ENCODE results near the gene LHX6.
A peak's percentile ranks its signal among the peaks of the same experiment; 100 is the strongest.

The LHX6 gene

GRCh38 chr9:122180633-122181032 is 48.1 kb downstream of the LHX6 start:
- TF ChIP-seq CTCF (conservative IDR thresholded peaks at IDR 0.05; ENCODE audit: low read depth, low read length): no peak
- peak; percentile 81 for DNase-seq (ENCODE audit: low read depth)
- no peak overlapping the region for H3K4me3 ChIP-seq (ENCODE audit: low read length)

GRCh38 chr9:122179690-122180074 is 49.1 kb downstream of the LHX6 start:
- DNase-seq (ENCODE audit: low read depth): no peak
- no peak for TF ChIP-seq CTCF (conservative IDR thresholded peaks at IDR 0.05; ENCODE audit: low read depth, low read length)
- no peak overlapping the region for H3K4me3 ChIP-seq (ENCODE audit: low read length)

- DNase-seq (ENCODE audit: low read depth): no peak
- no peak for TF ChIP-seq CTCF (conservative IDR thresholded peaks at IDR 0.05; ENCODE audit: low read depth, low read length)
- no peak overlapping the region for H3K4me3 ChIP-seq (ENCODE audit: low read length)
Observed at GRCh38 chr9:122179054-122179689, 49.6 kb downstream of the LHX6 start.

- DNase-seq (ENCODE audit: low read depth): no peak
- H3K4me3 ChIP-seq (ENCODE audit: low read length): no peak overlapping the region
- no peak for TF ChIP-seq CTCF (conservative IDR thresholded peaks at IDR 0.05; ENCODE audit: low read depth, low read length)
Observed at GRCh38 chr9:122176916-122177315, 51.8 kb downstream of the LHX6 start.

- no peak for TF ChIP-seq CTCF (conservative IDR thresholded peaks at IDR 0.05; ENCODE audit: low read depth, low read length)
- H3K4me3 ChIP-seq (ENCODE audit: low read length): no peak overlapping the region
- no peak for DNase-seq (ENCODE audit: low read depth)
Observed at GRCh38 chr9:122173670-122174069, 55.1 kb downstream of the LHX6 start.

- no peak for DNase-seq (ENCODE audit: low read depth)
- TF ChIP-seq CTCF (conservative IDR thresholded peaks at IDR 0.05; ENCODE audit: low read depth, low read length): no peak
- no peak overlapping the region for H3K4me3 ChIP-seq (ENCODE audit: low read length)
Observed at GRCh38 chr9:122172131-122172530, 56.6 kb downstream of the LHX6 start.

GRCh38 chr9:122168356-122168755 is 60.4 kb downstream of the LHX6 start:
- no peak for TF ChIP-seq CTCF (conservative IDR thresholded peaks at IDR 0.05; ENCODE audit: low read depth, low read length)
- DNase-seq (ENCODE audit: low read depth): no peak

More at GRCh38 chr9:122168356-122168755, 60.4 kb downstream of the LHX6 start:
- H3K4me3 ChIP-seq (ENCODE audit: low read length): no peak overlapping the region
